Breast epithelium (tissue), 3 donors: Measurements from ENCODE around the gene FAM241A.

Experiments
- POLR2A ChIP-seq: fragments of 450-650 bp; IDR thresholded peaks from one replicate; pipeline ENCODE4 v1.6.1; 2016; ENCODE audit warnings: antibody characterized with exemption, mild to moderate bottlenecking, moderate library complexity
- TF ChIP-seq, protein P1 (sequence below), 3 donors: fragments of 450-650 bp; IDR thresholded peaks; one replicate each; pipeline ENCODE4 v1.5.1; 2016 to 2017; ENCODE audit warnings: antibody characterized with exemption in 3 of 3, mild to moderate bottlenecking in 3 of 3, moderate library complexity in 3 of 3

DNA sequence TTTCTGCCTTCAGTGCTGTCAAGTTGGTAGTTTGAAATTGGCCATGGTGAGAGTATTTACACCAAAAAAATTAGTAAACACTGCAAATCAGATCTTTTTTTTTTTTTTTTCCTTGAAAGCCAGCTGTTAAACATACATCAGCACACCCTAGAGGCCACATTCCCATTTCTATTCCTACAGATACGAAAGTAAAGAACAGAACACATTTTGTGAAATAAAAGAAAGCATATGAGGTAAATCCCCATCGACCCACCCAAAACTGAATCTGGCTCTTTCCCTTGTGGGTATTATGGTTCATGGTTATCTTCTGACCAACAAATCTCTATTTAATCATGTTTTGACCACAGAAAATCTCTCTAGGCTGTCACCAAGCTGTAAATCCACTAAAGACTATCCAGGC is 44.5 kb downstream of the FAM241A start:
- TF ChIP-seq, protein P1, sequence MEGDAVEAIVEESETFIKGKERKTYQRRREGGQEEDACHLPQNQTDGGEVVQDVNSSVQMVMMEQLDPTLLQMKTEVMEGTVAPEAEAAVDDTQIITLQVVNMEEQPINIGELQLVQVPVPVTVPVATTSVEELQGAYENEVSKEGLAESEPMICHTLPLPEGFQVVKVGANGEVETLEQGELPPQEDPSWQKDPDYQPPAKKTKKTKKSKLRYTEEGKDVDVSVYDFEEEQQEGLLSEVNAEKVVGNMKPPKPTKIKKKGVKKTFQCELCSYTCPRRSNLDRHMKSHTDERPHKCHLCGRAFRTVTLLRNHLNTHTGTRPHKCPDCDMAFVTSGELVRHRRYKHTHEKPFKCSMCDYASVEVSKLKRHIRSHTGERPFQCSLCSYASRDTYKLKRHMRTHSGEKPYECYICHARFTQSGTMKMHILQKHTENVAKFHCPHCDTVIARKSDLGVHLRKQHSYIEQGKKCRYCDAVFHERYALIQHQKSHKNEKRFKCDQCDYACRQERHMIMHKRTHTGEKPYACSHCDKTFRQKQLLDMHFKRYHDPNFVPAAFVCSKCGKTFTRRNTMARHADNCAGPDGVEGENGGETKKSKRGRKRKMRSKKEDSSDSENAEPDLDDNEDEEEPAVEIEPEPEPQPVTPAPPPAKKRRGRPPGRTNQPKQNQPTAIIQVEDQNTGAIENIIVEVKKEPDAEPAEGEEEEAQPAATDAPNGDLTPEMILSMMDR (IDR thresholded peaks at IDR 0.05) = no peak
- no peak for TF ChIP-seq POLR2A
